ENCODE measurements around the gene CDC37L1.
"Not testable (repeated sequence)": the region's sequence is repeated elsewhere in the genome, so short reads cannot be mapped to it uniquely, and the experiment has no call there.

Gene CDC37L1

DNA sequence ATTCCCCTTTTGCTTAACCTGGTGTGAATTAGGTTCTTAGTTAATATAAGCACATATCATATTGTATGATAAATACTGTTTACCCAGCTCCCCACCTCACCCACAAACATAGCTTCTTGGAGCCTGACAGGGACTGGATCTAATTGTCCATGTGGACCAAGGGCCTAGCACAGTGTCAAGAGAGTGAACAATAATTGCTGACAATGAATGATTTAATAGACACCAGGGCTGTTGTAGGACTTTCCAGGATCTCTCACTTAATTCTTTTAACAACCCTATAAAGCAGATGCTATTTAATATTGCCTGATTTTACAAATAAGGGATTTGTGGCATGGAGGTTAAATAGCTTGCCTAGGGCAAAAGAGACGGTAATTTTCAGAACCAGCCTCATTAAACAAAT is 36.8 kb downstream of the CDC37L1 start:
- DNase-seq, result no peak

DNA sequence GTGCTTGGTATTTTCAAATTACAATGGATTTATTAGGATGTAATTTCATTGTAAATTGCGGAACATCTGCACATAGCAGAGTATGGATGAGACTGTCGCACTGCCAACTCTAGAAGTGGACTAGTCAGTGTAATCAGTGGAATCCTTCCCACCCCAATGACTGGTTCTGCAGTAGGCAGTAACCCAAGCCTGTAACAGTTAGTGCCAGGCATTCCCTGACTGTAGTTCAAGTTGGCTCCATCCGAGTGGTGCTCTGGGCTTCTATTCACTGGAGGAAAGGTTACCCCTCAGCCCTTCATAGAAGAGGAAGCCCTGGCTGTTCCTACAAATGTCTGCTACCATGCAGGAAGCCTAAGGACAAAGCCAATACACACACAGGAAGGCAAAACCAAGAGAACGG is 38.4 kb downstream of the CDC37L1 start:
- DNase-seq, result no peak

DNA sequence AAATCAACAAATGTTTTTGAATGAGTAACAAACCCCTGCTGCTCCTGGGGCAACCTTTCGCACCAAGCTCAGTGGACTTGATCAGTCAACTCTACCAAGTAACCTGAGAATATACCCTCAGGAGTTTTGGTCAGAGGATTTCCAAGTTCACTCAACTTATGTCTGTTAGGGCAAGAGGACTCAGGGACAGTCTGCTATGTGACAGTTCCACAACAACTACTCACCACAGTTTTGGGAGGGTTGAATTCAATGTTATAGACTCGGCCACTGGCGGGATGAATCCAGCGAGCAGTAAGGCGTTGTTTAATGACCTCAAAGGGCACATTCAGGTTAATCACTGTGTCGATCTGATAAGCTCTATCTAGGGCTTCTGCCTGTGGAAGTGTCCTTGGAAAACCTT is 39.5 kb downstream of the CDC37L1 start:
- DNase-seq, result no peak

DNA sequence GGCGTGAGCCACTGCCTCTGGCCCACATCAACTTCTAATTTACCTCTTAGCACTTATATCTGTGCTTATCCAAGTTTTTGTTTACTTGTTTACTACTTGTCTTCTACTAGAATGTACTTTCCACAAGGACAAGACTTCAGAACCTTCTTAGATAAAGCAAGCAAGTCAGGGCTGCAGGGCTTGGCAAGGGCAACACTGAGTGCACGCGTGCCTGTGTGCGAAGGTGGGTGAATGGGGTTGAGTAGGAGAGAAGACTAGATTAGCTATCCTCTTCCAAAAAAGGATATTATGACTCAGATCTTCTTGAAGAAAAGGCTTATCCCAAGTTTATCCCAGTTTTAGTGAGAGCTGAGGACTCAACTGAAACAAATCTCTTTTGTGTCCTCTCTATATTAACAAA is 42.4 kb downstream of the CDC37L1 start:
- DNase-seq, result no peak

DNA sequence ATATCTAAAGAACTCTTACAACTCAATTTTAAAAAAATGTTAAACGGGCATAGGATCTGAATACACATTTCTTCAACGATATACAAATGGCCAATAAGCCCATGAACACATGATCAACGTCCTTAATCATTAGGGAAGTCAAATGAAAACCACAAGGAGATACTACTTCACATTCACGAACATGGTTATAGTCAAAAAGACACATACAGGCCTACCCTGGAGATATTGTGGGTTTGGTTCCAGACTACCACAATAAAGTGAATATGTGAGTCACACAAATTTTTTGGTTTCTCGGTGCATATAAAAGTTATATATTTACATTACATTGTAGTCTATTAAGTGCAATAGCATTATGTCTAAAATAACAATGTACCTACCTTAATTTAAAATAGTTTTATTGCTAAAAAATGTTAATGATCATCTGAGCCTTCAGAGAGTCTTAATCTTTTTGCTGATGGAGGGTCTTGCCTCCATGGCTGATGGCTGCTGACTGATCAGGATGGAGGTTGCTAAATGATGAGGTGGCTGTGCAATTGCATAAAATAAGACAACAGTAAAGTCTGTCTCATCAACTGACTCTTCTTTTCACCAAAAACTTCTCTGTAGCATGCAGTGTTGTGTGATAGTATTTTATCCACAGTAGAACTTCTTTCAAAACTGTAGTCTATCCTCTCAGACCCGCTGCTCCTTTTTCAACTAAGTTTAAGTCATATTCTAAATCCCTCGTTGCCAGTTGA is 46.5 kb downstream of the CDC37L1 start:
- DNase-seq, result no peak

DNA sequence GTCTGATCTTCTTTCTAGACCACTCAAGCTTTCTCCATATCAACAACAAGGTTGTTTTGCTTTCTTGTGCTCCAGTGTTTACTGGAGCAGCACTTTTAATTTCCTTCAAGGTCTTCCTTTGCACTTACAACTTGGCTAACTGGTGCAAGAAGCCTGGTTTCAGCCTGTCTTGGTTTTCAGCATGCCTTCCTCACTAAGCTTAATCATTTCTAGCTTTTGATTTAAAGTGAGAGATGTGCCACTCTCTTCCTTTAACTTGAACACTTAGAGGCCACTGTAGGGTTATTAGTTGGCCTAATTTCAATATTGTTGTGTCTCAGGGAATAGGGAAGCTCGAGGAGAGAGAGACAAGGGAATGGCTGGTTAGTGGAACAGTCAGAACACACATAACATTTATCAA is 48.2 kb downstream of the CDC37L1 start:
- DNase-seq, result no peak

DNA sequence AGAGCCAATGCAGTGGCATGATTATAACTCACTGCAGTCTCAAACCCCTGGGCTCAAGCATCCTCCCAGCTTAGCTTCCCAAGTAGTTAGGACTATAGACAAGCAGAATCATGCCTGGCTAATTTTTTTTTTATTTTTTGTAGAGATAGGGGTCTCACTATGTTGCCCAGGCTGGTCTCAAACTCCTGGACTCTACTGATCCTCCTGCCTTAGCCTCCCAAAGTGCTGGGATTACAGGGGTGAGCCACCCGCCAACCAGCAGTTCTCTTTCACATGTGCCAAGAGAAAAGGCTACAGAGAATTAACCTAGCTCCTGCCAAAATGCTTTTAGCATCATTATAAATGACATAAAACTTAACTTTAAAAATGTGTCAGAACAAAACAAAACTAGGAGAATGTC is 53.5 kb downstream of the CDC37L1 start:
- DNase-seq, result no peak

DNA sequence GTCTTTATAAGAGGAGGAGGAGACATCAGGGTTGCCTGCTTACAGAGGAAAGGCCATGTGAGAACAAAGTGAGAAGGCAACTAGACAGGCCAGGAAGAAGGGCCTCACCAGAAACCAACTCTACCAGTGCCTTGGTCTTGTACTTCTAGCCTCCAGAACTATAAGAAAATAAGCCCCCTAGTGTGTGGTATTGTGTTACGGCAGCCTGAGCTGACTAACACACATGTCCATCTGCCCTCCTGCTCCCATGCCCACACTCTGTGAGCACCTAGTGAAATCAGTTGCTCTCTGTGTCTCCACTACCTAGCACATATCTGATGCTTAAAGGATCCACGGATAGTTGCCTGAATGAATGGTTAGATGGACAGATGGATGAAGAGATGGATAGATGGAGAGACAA is 54.8 kb downstream of the CDC37L1 start:
- DNase-seq, result no peak

DNA sequence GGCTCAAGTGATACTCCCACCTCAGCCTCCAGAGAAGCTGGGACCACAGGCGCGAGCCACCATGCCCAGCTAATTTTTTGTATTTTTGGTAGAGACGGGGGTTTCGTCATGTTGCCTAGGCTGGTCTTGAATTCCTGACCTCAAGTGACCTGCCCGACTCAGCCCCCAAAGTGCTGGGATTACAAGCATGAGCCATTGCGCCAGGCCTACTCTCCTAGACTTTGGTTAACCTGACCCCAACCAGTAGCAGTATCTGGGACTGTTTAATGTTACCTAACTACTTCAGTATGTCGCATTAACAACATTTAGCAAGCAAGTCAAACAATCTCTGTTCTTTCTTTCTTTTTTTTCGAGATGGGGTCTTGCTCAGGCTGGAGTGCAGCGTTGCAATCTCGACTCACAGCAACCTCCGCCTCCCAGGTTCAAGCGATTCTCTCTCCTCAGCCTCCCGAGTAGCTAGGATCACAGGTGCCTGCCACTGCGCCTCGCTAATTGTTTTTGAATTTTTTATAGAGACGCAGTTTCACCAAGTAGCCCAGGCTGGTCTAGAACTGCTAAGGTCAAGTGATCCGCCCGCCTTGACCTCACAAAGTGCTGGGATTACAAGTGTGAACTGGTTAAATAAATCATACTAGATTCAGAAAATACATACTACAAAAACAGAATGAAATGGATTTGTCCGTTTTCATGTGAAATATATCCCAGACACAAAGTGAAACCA is 59.7 kb downstream of the CDC37L1 start:
- DNase-seq, result no peak

DNA sequence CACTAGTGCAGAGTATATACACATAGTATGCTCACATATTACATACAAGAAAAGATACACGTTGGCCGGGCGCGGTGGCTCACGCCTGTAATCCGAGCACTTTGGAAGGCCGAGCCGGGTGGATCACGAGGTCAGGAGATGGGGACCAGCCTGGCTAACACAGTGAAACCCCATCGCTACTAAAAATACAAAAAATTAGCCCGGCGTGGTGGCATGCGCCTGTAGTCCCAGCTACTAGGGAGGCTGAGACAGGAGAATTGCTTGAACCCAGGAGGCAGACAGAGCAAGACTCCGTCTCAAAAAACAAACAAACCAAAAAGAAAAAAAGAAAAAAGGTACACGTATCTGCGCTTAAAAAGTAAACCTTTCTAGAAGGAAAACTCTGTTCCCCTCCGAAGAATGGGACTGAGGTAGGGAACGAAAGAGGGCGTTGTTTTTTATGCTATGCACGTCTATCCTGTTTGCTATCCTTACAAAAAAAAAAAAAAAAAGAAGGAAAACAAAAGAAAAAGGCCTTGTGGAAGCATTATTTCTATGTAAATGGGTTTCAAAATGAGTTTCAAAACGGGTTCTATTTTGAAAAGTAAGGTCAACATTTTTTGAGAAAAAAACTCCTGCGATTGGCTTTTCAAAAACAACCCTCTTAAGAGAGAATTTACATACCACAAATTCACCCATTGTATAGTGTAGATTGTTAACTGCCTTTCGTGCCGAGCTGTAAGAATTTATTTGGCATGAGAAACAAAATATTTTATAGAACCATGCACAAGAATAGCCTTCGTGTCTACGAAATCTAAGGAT is 60.4 kb downstream of the CDC37L1 start:
- DNase-seq, result peak; percentile 34

DNA sequence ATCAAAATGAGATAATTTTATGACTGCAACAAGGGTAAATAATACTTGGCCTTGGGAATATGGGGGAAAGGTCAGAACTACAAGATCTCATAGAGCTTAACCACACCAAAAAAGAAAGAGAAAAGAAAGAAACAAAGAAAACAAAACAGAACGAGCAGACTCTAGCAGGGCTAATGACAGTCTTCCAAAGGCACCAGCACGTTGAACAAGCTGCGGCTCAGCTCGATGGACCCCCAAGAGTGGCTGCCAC is 60.9 kb downstream of the CDC37L1 start:
- DNase-seq, result peak; percentile 19

DNA sequence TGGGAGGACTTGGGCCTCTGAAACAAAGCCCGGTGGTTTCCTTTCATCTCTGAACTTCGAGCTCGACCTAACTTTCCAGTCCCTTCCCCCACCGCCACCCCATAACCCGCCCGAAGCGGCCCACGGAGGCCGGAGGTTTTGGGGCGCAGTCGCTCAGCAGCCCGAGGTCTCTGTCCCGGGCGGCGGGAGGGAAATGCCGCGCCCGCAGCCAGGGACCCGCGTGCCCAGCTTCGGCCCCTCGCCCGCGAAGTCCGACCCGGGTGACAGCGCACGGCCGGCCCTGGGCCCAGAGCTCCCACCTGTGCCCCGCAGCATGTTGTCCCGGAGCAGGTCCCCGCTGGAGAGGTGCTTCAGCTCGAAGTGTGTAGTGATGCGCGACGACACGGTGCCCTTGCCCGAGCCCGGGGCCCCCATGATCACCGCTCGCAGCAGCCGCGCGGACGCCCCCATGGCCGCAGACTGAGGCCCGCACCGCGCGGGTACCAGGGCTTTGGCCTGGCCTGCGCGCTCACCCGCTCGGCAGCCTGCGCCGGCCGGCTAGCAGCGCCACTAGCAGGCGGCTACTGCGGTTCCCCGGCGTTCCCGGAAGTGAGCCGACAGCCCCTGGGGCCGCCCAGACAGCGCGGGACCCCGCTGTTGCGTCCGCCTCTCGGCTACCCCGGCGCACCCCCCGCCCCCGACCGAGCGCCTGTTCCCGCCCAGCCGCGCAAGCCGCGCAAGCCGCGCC is 61.4 kb downstream of the CDC37L1 start, which contains the start of gene AK3:
TSS of gene AK3 (minus strand) at position 565 of the 727 bp plus-strand sequence. CDS start at position 450, 115 bp downstream.
- peak; percentile 88 for DNase-seq

DNA sequence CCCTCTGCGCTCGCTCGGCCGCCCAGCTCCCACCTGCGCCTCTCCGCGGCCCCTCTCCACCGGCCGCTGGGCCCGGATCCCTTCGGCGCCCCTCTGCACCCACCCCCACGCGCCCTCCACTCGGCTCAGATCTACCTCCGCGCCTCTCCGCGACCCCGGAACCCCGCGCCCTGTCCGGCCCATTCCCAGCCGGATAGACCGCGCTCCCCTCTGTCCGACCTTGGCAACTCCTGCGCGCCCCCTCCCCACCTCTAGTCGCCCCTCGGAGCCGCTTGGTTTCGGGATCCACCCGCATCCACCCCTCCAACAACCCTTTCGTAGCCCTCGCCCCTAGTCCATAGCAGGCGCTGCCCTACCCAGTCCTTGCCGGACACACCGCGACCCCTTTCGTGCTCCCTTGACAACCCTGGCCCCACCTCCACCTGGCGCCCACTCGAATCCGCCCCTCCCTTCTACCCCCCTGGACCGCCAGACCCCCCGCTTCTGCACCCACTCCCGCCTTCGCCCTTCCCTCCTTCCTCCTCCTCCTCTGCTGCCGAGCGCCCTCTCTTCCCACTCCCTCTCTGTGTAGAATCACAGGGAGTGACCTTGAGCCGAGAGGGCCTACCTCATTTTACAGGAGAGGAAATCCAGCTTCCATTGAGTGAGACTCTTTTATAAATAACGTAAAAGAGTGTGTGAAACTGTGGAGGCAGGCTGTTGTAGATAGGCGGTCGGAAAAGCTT is 62.2 kb downstream of the CDC37L1 start:
- DNase-seq, result no peak

DNA sequence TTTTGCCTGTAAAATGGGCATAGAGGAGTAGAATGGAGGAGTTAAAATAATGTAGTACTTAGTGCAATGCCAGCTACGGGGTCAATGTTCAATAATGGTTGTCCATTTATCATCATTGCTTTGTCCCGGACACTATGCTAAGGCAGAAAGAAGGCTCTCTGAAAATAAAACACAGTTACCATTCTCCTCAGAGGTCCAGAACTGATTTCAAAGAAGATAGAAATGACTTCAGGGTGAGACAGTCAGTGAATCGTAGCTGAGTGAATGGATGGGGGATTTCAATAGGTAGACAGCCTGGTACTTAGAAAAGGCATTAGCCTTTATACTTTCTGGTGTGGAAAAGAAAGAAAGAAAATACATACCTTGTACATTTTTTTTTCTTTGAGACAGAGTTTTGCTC is 62.9 kb downstream of the CDC37L1 start:
- no peak for DNase-seq

DNA sequence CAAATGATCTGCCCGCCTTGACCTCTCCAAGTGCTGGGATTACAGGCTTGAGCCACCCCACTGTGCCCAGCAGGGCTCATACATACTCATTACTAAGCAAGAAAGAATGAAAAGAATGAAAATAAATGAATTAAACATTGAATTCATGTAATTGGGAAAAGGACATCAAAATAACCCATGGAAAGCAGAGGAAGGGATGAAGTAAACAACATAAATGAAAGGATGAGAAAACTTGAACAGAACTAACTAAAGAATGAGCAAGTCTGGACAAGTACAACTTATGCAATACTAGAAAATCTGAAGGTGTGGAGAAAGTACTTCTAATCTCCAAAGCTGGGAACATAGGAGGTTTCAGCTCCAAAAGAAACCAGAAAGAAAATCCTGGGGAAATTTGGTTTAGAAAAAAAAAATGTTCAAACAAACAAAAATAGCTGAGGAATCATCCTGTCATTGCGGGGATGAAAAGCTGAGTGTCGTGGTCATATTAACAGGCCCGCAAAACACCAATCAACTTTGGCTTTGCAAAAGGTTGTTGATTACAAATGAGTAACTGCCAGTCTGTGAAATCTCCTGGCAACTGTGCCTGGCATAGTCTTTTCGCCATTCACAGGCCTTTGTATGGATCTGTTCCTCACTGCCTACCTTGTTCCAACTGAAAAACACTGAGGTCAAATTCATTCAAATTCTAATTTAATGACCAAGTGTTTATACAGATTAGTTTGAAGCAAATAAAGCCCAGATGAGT is 63.9 kb downstream of the CDC37L1 start:
- peak; percentile 38 for DNase-seq

DNA sequence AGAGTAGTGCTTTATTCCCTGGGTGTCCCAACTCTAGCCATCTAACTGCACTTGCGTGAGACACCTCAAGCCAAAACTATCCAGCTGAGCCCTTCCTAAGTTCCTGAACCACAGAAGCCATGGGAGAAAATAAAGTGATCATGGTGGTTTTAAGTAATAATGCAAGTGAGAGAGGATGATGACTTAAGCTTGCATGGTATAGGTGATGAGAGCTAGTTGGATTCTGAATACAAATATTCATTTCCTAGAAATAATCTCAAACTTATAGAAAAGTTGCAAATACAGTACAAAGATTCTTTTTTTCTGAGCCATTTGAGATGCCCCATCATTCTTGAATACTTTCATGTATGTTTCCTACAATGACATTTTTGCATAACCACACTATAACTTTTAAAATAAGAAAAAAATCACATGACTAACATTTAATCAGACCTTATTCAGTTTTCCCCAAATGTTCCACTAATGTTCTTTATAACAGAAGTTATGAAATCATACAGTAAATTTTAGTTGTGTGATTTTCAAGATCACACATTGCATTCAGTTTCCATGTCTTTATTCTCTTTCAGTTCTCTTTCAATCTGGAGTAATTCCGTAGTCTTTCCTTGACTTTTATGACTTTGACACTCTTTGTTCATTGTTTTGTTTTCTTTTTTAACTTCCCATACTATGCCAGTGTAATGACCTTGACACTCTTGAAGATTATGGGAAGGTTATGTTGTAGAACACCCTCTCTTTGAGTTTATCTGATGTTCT is 67.1 kb downstream of the CDC37L1 start:
- DNase-seq, result no peak

DNA sequence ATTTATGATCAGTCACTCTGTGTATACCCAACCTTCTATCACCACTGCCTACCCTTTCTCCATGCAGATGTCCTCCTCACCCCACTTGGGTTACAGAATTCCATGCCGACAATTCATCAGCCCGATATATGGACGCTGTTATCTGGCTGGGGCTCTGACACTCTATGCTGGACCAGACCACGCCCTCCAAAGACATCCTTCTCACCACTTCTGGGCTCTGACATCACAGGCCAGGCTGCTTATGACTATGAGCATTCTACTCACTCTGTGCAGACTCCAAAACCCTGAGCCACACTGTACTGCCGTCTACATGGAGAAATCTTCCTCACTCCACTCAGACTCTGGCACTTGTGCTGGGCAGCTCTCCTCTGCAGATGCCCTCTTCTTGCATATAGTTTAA is 69.2 kb downstream of the CDC37L1 start:
- peak; percentile 7 for DNase-seq

DNA sequence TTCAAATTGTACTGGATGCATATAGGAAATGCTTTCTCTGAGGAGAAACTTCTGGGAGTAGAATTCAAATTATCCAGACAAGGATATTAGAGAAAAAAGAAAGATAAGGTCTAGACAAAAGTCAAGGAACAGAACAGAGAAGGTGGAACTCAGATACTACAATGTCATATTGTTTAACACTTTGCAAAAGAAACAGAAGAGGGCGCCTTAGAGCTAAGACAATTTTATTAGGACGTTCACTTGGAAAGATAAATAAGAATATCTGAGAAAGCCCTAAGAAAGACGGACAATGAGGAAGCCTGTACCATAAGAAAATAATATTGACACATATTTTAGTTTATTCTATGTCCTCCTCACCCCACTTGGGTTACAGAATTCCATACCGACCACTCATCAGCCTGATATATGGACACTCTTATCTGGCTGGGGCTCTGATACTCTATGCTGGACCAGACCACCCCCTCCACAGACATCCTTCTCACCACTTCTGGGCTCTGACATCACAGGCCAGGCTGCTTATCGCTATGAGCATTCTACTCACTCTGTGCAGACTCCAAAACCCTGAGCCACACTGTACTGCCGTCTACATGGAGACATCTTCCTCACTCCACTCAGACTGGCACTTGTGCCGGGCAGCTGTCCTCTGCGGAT is 70.8 kb downstream of the CDC37L1 start:
- peak; percentile 47 for DNase-seq

DNA sequence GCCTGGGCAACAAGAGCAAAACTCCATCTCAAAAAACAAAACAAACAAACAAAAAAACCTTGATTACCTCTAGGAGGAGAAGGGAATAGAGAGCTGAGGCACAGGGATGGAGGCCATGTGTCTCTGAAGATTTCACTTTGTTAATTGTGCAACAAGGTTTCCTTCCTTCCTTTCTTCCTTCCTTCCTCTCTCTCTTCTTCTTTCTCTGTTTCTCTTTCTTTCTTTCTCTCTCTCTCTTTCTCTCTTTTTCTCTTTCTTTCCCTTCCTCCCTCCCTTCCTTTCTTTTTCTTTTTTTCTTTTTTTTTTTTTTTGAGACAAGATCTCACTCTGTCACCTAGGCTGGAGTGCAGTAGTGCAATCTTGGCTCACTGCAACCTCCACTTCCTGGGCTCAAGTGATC is 75.2 kb downstream of the CDC37L1 start:
- not testable (repeated sequence) for DNase-seq

DNA sequence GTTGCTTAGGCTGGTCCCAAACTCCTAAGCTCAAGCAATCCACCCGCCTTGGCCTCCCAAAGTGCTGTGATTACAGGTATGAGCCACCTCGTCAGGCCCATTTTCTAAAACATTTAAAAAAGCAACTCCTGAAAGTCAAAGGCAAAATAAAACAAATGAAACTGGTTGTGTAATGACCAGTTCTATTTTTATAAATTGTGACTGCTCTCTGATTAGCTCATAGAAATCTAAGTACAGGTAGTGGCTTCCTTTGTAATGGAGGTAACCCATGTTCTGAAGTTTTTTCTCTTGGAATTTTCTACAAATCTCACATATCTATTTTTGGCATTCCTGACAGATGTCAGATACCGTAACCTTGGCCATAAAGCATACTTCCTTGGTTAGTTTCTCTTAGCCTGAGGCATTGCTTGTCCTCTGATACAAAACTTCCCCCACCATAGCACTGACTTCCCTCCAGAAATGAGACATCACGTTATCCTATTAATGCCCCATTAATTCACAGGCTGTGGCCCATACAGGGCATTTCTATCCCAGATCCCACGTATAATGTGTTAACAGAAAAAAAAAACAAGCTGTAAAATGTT is 75.7 kb downstream of the CDC37L1 start:
- DNase-seq, result no peak

All from fibroblast of skin of scalp (primary cell).